Glutamatergic neuron (in vitro differentiated cells): ENCODE results near the gene KIF1C. TPM values are rescaled to one million over a fixed set of nuclear protein-coding genes. Genes with fewer than 3 reads are reported as not detected.

ENCODE experiments used
- DNase-seq: peaks from one replicate; pipeline ENCODE4 v3.0.0; 2022
- H3K27ac Mint-ChIP-seq: one replicate; pipeline ENCODE4 v1.8.0; 2020; ENCODE audit warnings: mild to moderate bottlenecking, mixed read lengths, inconsistent platforms; ENCODE audit not compliant: unreplicated experiment
- H3K27me3 Mint-ChIP-seq: one replicate; pipeline ENCODE4 v1.8.0; 2020; ENCODE audit warnings: mild to moderate bottlenecking, moderate library complexity, mixed read lengths, inconsistent platforms; ENCODE audit not compliant: unreplicated experiment
- H3K36me3 Mint-ChIP-seq: one replicate; pipeline ENCODE4 v1.8.0; 2020; ENCODE audit warnings: mild to moderate bottlenecking, mixed read lengths, inconsistent platforms; ENCODE audit not compliant: unreplicated experiment
- H3K4me1 Mint-ChIP-seq: one replicate; pipeline ENCODE4 v1.8.0; 2020; ENCODE audit warnings: mild to moderate bottlenecking, low read depth, mixed read lengths, inconsistent platforms; ENCODE audit not compliant: unreplicated experiment
- H3K4me3 Mint-ChIP-seq: one replicate; pipeline ENCODE4 v1.8.0; 2020; ENCODE audit warnings: mild to moderate bottlenecking, mixed read lengths, inconsistent platforms; ENCODE audit not compliant: unreplicated experiment
- H3K9me3 Mint-ChIP-seq: one replicate; pipeline ENCODE4 v1.8.0; 2020; ENCODE audit warnings: mild to moderate bottlenecking, moderate library complexity, mixed read lengths, inconsistent platforms; ENCODE audit not compliant: unreplicated experiment
- total RNA-seq: library from RNA; stranded (reverse); fragmentation: NEBNext Ultra II Directional; extraction: Animal tissue kit (Norgen Biotek cat#: 25700); gene quantifications from one replicate; pipeline ENCODE4 v1.2.1, GENCODE V29; 2021; ENCODE audit not compliant: unreplicated experiment
- TF ChIP-seq, protein P1 (sequence below): fragments of 200-600 bp; sonication (generic); IDR thresholded peaks from one replicate; pipeline ENCODE4 v1.5.0; 2021; ENCODE audit not compliant: partially characterized antibody, unreplicated experiment

KIF1C gene
- total RNA-seq, 1 donor from 2014 or later, result 5.6 TPM

GRCh38 chr17:4986403-4986802 is 11.3 kb upstream of the KIF1C start:
- H3K9me3 Mint-ChIP-seq, result peaks cover 8% of the 10 kb centered on the region
- peaks cover 6% of the 10 kb centered on the region for H3K36me3 Mint-ChIP-seq
- H3K27ac Mint-ChIP-seq, result peak overlapping the region; percentile 92
- H3K4me3 Mint-ChIP-seq, result peak overlapping the region; percentile 86
- H3K4me1 Mint-ChIP-seq, result peaks cover 16% of the 10 kb centered on the region
- DNase-seq, result no peak
- TF ChIP-seq, protein P1, sequence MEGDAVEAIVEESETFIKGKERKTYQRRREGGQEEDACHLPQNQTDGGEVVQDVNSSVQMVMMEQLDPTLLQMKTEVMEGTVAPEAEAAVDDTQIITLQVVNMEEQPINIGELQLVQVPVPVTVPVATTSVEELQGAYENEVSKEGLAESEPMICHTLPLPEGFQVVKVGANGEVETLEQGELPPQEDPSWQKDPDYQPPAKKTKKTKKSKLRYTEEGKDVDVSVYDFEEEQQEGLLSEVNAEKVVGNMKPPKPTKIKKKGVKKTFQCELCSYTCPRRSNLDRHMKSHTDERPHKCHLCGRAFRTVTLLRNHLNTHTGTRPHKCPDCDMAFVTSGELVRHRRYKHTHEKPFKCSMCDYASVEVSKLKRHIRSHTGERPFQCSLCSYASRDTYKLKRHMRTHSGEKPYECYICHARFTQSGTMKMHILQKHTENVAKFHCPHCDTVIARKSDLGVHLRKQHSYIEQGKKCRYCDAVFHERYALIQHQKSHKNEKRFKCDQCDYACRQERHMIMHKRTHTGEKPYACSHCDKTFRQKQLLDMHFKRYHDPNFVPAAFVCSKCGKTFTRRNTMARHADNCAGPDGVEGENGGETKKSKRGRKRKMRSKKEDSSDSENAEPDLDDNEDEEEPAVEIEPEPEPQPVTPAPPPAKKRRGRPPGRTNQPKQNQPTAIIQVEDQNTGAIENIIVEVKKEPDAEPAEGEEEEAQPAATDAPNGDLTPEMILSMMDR, result no peak
- peaks cover 8% of the 10 kb centered on the region for H3K27me3 Mint-ChIP-seq

GRCh38 chr17:4986951-4987766 is 10.6 kb upstream of the KIF1C start, which contains the start of gene CAMTA2:
Gene CAMTA2, minus strand, starts transcription at chr17:4987675. Its CDS starts 1,453 bp downstream, at chr17:4986222.
- H3K36me3 Mint-ChIP-seq, result peaks cover 4% of the 10 kb centered on the region
- H3K9me3 Mint-ChIP-seq, result peaks cover 8% of the 10 kb centered on the region
- H3K27me3 Mint-ChIP-seq, result peaks cover 5% of the 10 kb centered on the region
- TF ChIP-seq, protein P1, result peak; percentile 86
- H3K27ac Mint-ChIP-seq, result peak within 1 kb of the TSS; percentile 92
- H3K4me3 Mint-ChIP-seq, result peak within 1 kb of the TSS; percentile 86
- H3K4me1 Mint-ChIP-seq, result peaks cover 16% of the 10 kb centered on the region
- peak; percentile 97 for DNase-seq

DNA sequence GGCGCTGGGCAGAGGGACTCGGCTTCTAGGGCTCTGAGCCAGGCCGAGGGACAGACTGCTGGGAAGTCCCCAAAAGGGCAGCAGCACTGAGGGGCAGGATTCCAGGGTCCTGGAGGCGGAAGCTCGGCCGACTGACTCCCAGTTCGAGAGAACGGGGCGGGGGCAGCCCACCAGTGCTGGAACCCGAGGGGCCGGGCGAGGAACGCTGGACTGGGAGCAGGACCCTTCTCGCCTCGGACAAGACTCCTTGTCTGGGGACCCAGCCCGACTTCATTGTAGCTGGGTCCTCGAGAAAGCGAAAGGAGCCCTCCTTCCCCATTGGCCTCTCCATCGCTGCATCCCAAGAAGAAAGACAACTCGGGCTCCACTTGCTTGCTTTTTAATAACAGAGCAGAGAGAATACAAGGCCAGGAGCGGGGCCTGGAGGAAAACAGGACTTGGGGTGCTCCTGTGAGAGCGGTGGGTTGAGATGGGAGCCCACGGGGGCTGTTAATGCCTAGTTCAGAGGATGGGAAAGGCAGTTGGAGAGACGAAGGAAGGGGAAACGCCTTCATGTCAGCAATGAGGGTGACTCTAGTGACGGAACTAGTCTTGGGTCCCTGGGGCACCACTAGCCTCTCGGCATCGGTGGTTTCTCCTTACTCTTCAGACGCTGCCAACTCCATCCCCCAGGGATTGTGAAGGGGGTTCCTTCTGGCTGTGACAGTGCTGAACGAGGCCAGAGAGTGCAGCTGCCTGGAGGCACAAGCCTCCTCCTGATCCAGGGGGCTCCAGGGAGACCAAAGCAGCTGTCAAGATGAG is 9.8 kb upstream of the KIF1C start:
- no peaks in the 10 kb centered on the region for H3K36me3 Mint-ChIP-seq
- TF ChIP-seq, protein P1, result no peak
- H3K27ac Mint-ChIP-seq, result peak overlapping the region; percentile 64
- no peak for DNase-seq
- peak overlapping the region; percentile 86 for H3K4me3 Mint-ChIP-seq
- H3K4me1 Mint-ChIP-seq, result peaks cover 16% of the 10 kb centered on the region
- H3K27me3 Mint-ChIP-seq, result peaks cover 5% of the 10 kb centered on the region
- peaks cover 6% of the 10 kb centered on the region for H3K9me3 Mint-ChIP-seq

DNA sequence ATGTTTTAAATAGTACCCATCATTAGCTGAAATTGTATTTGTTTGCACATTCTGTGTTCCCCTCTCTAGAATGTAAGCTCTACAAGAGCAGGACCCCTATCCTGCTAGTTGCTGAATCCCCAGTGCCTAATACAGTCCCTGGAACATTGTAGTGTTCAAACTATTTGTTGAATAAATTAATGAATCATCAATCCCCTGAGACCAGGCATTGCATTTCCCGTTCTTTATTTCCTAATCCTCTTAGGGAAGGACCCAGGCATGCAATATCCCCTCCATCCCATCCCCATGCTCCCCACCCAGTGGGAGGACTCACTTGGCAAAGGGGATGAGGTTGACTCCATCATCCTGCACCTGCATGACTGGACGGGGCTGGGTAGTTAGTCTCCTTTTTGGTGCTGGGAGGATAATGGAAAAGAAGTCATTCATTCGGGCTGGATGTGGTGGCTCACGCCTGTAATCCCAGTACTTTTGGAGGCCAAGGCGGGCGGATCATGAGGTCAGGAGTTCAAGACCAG is 3.6 kb upstream of the KIF1C start:
- H3K36me3 Mint-ChIP-seq, result no peaks in the 10 kb centered on the region
- H3K4me1 Mint-ChIP-seq, result peaks cover 5% of the 10 kb centered on the region
- H3K27ac Mint-ChIP-seq, result no peak overlapping the region
- peaks cover 3% of the 10 kb centered on the region for H3K9me3 Mint-ChIP-seq
- peaks cover 4% of the 10 kb centered on the region for H3K27me3 Mint-ChIP-seq
- H3K4me3 Mint-ChIP-seq, result no peak overlapping the region
- no peak for DNase-seq
- TF ChIP-seq, protein P1, result no peak
